ENCODE results near the gene GAS2.

- TF ChIP-seq, protein P1, sequence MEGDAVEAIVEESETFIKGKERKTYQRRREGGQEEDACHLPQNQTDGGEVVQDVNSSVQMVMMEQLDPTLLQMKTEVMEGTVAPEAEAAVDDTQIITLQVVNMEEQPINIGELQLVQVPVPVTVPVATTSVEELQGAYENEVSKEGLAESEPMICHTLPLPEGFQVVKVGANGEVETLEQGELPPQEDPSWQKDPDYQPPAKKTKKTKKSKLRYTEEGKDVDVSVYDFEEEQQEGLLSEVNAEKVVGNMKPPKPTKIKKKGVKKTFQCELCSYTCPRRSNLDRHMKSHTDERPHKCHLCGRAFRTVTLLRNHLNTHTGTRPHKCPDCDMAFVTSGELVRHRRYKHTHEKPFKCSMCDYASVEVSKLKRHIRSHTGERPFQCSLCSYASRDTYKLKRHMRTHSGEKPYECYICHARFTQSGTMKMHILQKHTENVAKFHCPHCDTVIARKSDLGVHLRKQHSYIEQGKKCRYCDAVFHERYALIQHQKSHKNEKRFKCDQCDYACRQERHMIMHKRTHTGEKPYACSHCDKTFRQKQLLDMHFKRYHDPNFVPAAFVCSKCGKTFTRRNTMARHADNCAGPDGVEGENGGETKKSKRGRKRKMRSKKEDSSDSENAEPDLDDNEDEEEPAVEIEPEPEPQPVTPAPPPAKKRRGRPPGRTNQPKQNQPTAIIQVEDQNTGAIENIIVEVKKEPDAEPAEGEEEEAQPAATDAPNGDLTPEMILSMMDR (IDR thresholded peaks at IDR 0.05) = no peak
- TF ChIP-seq POLR2AphosphoS5 (IDR thresholded peaks at IDR 0.05) (no peak), POLR2A (IDR thresholded peaks at IDR 0.05) (no peak)
Observed at GRCh38 chr11:22668005-22668796, 1.8 kb downstream of the GAS2 start.
